SH-SY5Y (cell line): ENCODE data around the gene SOX10.

ENCODE experiments used
- GATA2 ChIP-seq: IDR thresholded peaks from 2 replicates; pipeline ENCODE4 v1.6.1; 2011; ENCODE audit warnings: mild to moderate bottlenecking, low read depth, low read length
- GATA3 ChIP-seq: IDR thresholded peaks from 2 replicates; pipeline ENCODE4 v1.6.1; 2011; ENCODE audit warnings: low read depth, mild to moderate bottlenecking, low read length, moderate library complexity

- no peak for TF ChIP-seq GATA2
- TF ChIP-seq GATA3 = no peak
Measured at GRCh38 chr22:37951305-37951704, 33.0 kb downstream of the SOX10 start.
